Thoracic aorta (tissue), 2 donors: Measurements from ENCODE around the gene SEL1L3. TPM values are rescaled to one million over a fixed set of nuclear protein-coding genes. Genes with fewer than 3 reads are reported as not detected.

ENCODE experiments used
- ATAC-seq: fragments of 150-250 bp; one replicate; pipeline ENCODE4 v1.8.0; 2017; ENCODE audit warnings: low read depth; ENCODE audit not compliant: insufficient number of reproducible peaks, low FRiP score
- DNase-seq: peaks from one replicate; pipeline ENCODE4 v3.0.0-alpha.2; 2020; ENCODE audit warnings: low spot score
- H3K27ac ChIP-seq, 2 donors: fragments of 200-600 bp; sonication (generic); 1 replicate in 1 of 2; 2 replicates in 1 of 2; pipeline ENCODE4 v1.5.1; 2016; ENCODE audit warnings: mild to moderate bottlenecking in 2 of 2, moderate library complexity in 2 of 2
- H3K27me3 ChIP-seq: fragments of 200-600 bp; sonication (generic); replicated peaks from 2 replicates; pipeline ENCODE4 v1.6.0; 2016; ENCODE audit warnings: mild to moderate bottlenecking; ENCODE audit not compliant: insufficient read depth
- H3K36me3 ChIP-seq: fragments of 200-600 bp; sonication (generic); one replicate; pipeline ENCODE4 v1.5.1; 2016
- H3K4me1 ChIP-seq, 2 donors: fragments of 200-600 bp; sonication (generic); 1 replicate in 1 of 2; 2 replicates in 1 of 2; pipeline versions ENCODE4 v1.5.1 to v1.6.0; 2016; ENCODE audit warnings: low read depth in 2 of 2, mild to moderate bottlenecking in 1 of 2; ENCODE audit not compliant: control insufficient read depth in 1 of 2
- H3K4me3 ChIP-seq: fragments of 200-600 bp; sonication (generic); 2 replicates; pipeline ENCODE4 v1.5.1; 2016; ENCODE audit warnings: mild to moderate bottlenecking
- H3K9me3 ChIP-seq: fragments of 200-600 bp; sonication (generic); 2 replicates; pipeline ENCODE4 v1.5.1; 2016
- CTCF ChIP-seq: fragments of 200-600 bp; sonication (generic); IDR thresholded peaks from one replicate; pipeline ENCODE4 v1.5.1; 2019; ENCODE audit warnings: antibody characterized with exemption
- total RNA-seq, 2 donors: library from RNA; depleted of rRNA; stranded (reverse); fragments of >200 nt; gene quantifications; one replicate each; pipeline versions ENCODE4 v1.1.0 to v1.2.3, GENCODE V29; 2016

Gene SEL1L3
- total RNA-seq, 2 donors from 2014 or later, result 9.9 to 34.8 TPM

DNA sequence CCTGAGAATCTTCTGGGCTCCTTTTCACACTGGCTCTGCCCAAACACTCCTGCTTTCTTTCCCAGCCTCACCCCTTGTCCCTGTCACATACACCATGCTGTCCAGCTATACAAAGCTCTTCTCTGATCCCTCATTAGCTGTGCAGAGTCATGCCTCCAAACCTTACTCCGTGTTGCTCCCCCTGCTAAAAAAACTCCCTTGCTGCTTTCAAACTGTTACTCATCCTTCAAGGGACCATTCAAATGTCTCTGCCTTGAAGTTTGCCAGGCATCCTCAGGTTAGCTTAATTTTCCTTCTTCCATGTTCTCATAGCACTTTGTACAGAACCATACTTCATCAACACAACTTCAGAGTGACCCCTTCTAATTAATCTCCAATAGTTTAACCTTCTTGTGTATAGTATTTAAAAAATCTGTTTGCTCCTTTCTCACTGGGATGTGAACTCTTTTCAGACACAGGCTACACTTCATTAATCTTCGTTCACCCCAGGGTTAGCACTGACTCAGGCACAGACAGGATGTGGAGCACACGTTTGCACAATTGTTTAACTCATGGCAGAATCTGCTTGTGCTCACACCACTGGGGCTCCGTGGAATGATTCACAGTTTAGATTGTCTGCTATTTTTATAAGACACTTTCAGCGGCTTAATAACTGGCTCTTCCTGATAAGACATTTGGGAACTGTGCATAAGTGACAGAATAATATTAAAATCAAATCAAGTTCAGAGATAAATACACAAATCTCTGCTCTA is 21.4 kb upstream of the SEL1L3 start:
- Histone ChIP-seq H3K9me3 (no peaks in the 10 kb centered on the region), H3K4me3 (no peak overlapping the region), H3K27me3 (no peaks in the 10 kb centered on the region), H3K4me1 (no peaks in the 10 kb centered on the region), H3K36me3 (no peaks in the 10 kb centered on the region), H3K27ac (no peak overlapping the region)
- ATAC-seq (no peak), DNase-seq (no peak)
- no peak for TF ChIP-seq CTCF

DNA sequence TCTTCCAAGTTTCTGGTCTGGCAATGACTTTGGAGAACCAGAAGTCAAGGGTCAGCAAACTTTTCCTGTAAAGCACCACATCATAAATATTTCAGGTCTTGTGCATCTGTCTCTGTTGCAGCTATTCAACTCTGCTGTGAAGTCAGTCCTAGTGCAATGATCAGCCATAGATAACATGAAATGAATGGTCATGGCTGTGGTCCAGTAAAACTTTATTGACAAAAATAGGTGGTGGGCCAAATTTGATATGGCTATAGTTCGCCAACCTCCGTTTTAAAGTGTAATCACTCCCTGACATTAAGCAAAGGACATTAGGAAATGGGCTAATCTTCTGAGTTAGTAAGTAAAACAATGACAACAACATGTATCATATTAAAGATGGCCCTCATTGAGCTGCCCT is 20.8 kb upstream of the SEL1L3 start:
- no peaks in the 10 kb centered on the region for H3K36me3 ChIP-seq
- no peaks in the 10 kb centered on the region for H3K4me1 ChIP-seq
- no peak for TF ChIP-seq CTCF
- H3K9me3 ChIP-seq, result no peaks in the 10 kb centered on the region
- ATAC-seq (no peak), DNase-seq (no peak)
- no peak overlapping the region for H3K27ac ChIP-seq
- no peak overlapping the region for H3K4me3 ChIP-seq
- no peaks in the 10 kb centered on the region for H3K27me3 ChIP-seq

GRCh38 chr4:25882226-25882625 is 19.4 kb upstream of the SEL1L3 start:
- no peaks in the 10 kb centered on the region for H3K4me1 ChIP-seq
- TF ChIP-seq CTCF, result no peak

DNA sequence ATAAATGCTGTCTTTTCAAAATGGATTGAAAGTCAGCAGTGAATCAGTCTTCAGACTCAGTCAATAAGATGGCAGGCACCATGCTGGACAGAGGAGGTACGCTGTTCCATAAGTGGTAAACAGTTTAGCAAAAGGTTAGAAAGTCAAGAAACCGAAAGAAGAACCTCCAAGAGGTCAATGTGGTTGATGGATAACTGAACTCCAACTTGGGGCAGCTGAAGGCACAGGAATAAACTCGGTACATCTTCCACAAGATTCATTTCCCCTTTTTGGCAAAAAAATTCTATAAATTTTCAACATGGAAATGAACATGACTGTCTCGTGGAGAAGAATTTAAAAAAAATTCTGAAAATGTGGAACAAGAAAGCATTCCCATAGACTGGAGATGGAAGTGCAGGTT is 18.4 kb upstream of the SEL1L3 start:
- DNase-seq (no peak), ATAC-seq (no peak)
- TF ChIP-seq CTCF, result no peak

More at GRCh38 chr4:25882226-25882625, 19.4 kb upstream of the SEL1L3 start:
- ATAC-seq (no peak), DNase-seq (no peak)
- Histone ChIP-seq H3K9me3 (no peaks in the 10 kb centered on the region), H3K27ac (no peak overlapping the region), H3K27me3 (no peaks in the 10 kb centered on the region), H3K36me3 (no peaks in the 10 kb centered on the region), H3K4me3 (no peak overlapping the region)

GRCh38 chr4:25879991-25880651 is 17.3 kb upstream of the SEL1L3 start:
- Histone ChIP-seq H3K4me1 (no peaks in the 10 kb centered on the region), H3K27me3 (no peaks in the 10 kb centered on the region), H3K4me3 (no peak overlapping the region), H3K9me3 (no peaks in the 10 kb centered on the region), H3K27ac (no peak overlapping the region), H3K36me3 (no peaks in the 10 kb centered on the region)
- ATAC-seq (no peak), DNase-seq (no peak)
- no peak for TF ChIP-seq CTCF

More for the DNA sequence above, 18.4 kb upstream of the SEL1L3 start:
- Histone ChIP-seq H3K4me3 (no peak overlapping the region), H3K4me1 (no peaks in the 10 kb centered on the region), H3K27ac (no peak overlapping the region), H3K27me3 (no peaks in the 10 kb centered on the region), H3K36me3 (no peaks in the 10 kb centered on the region), H3K9me3 (no peaks in the 10 kb centered on the region)
